GM12878 (cell line): ENCODE measurements around the gene CLNK. TPM values are rescaled to one million over a fixed set of nuclear protein-coding genes. Genes with fewer than 3 reads are reported as not detected.

Experiments
- ATAC-seq: fragments of 200-7000 bp; cut with Tn5 transposase; 3 replicates; pipeline ENCODE4 v1.9.1; 2020; ENCODE audit warnings: mild to moderate bottlenecking, moderate library complexity
- BruUV-seq: library from RNA; stranded (reverse); fragments of 400-500 nt; replicated peaks from 2 replicates; lab custom pipeline; 2021; lab: Mats Ljungman, UMichigan
- CTCF ChIA-PET: fragments of 300-600 bp; sonication (Branson Sonifier 250); formaldehyde crosslinking; extraction: SDS; loops from one replicate; lab custom pipeline; 2021; ENCODE audit warnings: inconsistent platforms; lab: Yijun Ruan, JAX
- POLR2A ChIA-PET: fragments of 350-600 bp; formaldehyde crosslinking; extraction: SDS; loops from one replicate; lab custom pipeline; 2021; ENCODE audit warnings: inconsistent platforms; lab: Charles Lee
- RAD21 ChIA-PET: fragments of 300-600 bp; sonication (Branson Sonifier 250); formaldehyde crosslinking; loops from one replicate; lab custom pipeline; 2023; ENCODE audit warnings: antibody characterized with exemption; ENCODE audit not compliant: unreplicated experiment; lab: Charles Lee
- SMC1A ChIA-PET: fragments of 300-600 bp; sonication (Branson Sonifier 250); formaldehyde crosslinking; loops from one replicate; lab custom pipeline; 2023; ENCODE audit not compliant: unreplicated experiment, uncharacterized antibody; lab: Charles Lee
- DNase-seq: peaks from one replicate; pipeline ENCODE4 v3.0.0-alpha.2; 2011; ENCODE audit warnings: low read depth, low spot score
- FAIRE-seq: peaks from 3 replicates; lab custom pipeline; 2011; peaks lifted over from hg19 to GRCh38; lab: Jason Lieb, UNC
- H2AFZ ChIP-seq: 2 replicates; pipeline ENCODE4 v1.6.0; 2011; ENCODE audit warnings: low read depth, low read length, control low read depth; ENCODE audit not compliant: control insufficient read depth
- H3K27ac ChIP-seq: 2 replicates; pipeline ENCODE4 v1.5.1; 2011; ENCODE audit warnings: control low read depth; ENCODE audit not compliant: control insufficient read depth, insufficient read depth
- H3K27me3 ChIP-seq, 2 experiments: replicated peaks in 1 of 2; 2 replicates each; pipeline versions ENCODE4 v1.6.0 to v1.6.1; 2011; ENCODE audit warnings: low read length in 1 of 2; ENCODE audit not compliant: control insufficient read depth in 2 of 2, insufficient read depth in 2 of 2
- H3K36me3 ChIP-seq, 2 experiments: 2 replicates each; pipeline ENCODE4 v1.5.1; 2011; ENCODE audit warnings: low read length in 1 of 2; ENCODE audit not compliant: control insufficient read depth in 2 of 2, insufficient read depth in 2 of 2
- H3K4me1 ChIP-seq: 2 replicates; pipeline ENCODE4 v1.6.1; 2011; ENCODE audit warnings: mild to moderate bottlenecking, low read length, moderate library complexity, mixed read lengths; ENCODE audit not compliant: control insufficient read depth, insufficient read depth
- H3K4me2 ChIP-seq: 2 replicates; pipeline ENCODE4 v1.6.0; 2011; ENCODE audit warnings: control low read depth; ENCODE audit not compliant: control insufficient read depth, insufficient read depth
- H3K4me3 ChIP-seq: fragments of 200-600 bp; sonication (generic); 2 replicates; pipeline ENCODE4 v1.5.1; 2016
- H3K79me2 ChIP-seq: 2 replicates; pipeline ENCODE4 v1.6.0; 2011; ENCODE audit warnings: low read length; ENCODE audit not compliant: control insufficient read depth, insufficient read depth
- H3K9ac ChIP-seq: 2 replicates; pipeline ENCODE4 v1.8.0; 2011; ENCODE audit warnings: low read length, control low read depth, mixed read lengths; ENCODE audit not compliant: control insufficient read depth, insufficient read depth
- H3K9me3 ChIP-seq: replicated peaks from 3 replicates; pipeline ENCODE4 v1.5.1; 2011; ENCODE audit warnings: mild to moderate bottlenecking, low read length; ENCODE audit not compliant: control insufficient read depth, insufficient read depth
- H4K20me1 ChIP-seq: 2 replicates; pipeline ENCODE4 v1.6.0; 2011; ENCODE audit not compliant: control insufficient read depth, insufficient read depth
- HCFC1 ChIP-seq: fragments of 150-350 bp; IDR thresholded peaks from 2 replicates; pipeline ENCODE4 v1.6.1; 2014; ENCODE audit warnings: low read length
- MEF2A ChIP-seq: IDR thresholded peaks from 2 replicates; pipeline ENCODE4 v1.6.1; 2011; ENCODE audit warnings: low read depth, mild to moderate bottlenecking, low read length, moderate library complexity; ENCODE audit not compliant: insufficient read depth
- MEF2B ChIP-seq: fragments of 450-650 bp; IDR thresholded peaks from 2 replicates; pipeline ENCODE4 v1.6.1; 2018; ENCODE audit warnings: mild to moderate bottlenecking, moderate library complexity; ENCODE audit not compliant: partially characterized antibody, poor library complexity, severe bottlenecking
- MYC ChIP-seq: IDR thresholded peaks from 2 replicates; pipeline ENCODE4 v1.6.1; 2011; ENCODE audit warnings: mild to moderate bottlenecking, low read length, moderate library complexity, inconsistent platforms; ENCODE audit not compliant: insufficient read depth, insufficient replicate concordance, insufficient read length, severe bottlenecking
- RCOR1 ChIP-seq: conservative IDR thresholded peaks from 2 replicates; pipeline ENCODE4 v1.6.1; 2012; ENCODE audit warnings: low read depth, low read length, improper control_type of control experiment
- SMAD1 ChIP-seq: fragments of 450-650 bp; IDR thresholded peaks from 2 replicates; pipeline ENCODE4 v1.6.1; 2018; ENCODE audit warnings: mild to moderate bottlenecking, low read depth; ENCODE audit not compliant: partially characterized antibody
- SMC3 ChIP-seq: IDR thresholded peaks from 2 replicates; pipeline ENCODE4 v1.6.1; 2011; ENCODE audit warnings: low read length, improper control_type of control experiment, borderline replicate concordance
- ZBTB11 ChIP-seq: fragments of 450-650 bp; formaldehyde crosslinking; IDR thresholded peaks from 2 replicates; pipeline ENCODE4 v1.5.0; 2022; ENCODE audit warnings: mild to moderate bottlenecking, missing genetic modification characterization
- ZNF274 ChIP-seq: IDR thresholded peaks from one replicate; pipeline ENCODE4 v1.8.0; 2011; ENCODE audit not compliant: insufficient read length, insufficient read depth
- ZNF592 ChIP-seq: fragments of 450-650 bp; IDR thresholded peaks from 2 replicates; pipeline ENCODE4 v1.6.1; 2017; ENCODE audit warnings: mild to moderate bottlenecking, moderate library complexity
- WGBS: methylation state at CpG from one replicate; pipeline ENCODE4 v1.1.6; 2016; ENCODE audit warnings: low lambda C conversion rate; ENCODE audit not compliant: insufficient replicate concordance, insufficient coverage; ENCODE audit errors: missing lambda C conversion rate; 5-methylcytosine and 5-hydroxymethylcytosine counted together
- in situ Hi-C: fragments of 300-500 bp; cut with MboI; formaldehyde crosslinking; loops from 9 replicates; pipeline ENCODE4 v1.14.3; 2018; ENCODE audit warnings: mixed read lengths
- intact Hi-C: fragments of 100-400 bp; cut with micrococcal nuclease; formaldehyde crosslinking; loops from one replicate; pipeline ENCODE4 v1.14.2; 2022; ENCODE audit not compliant: unreplicated experiment
- polyA plus RNA-seq, 11 experiments: library from polyadenylated mRNA; depleted of rRNA in 4 of 11; unstranded in 6 of 11; stranded (reverse) in 5 of 11; fragments of >200 nt; fragmentation: Nextera tagmentation in 4 of 11; fragmentation: Illumina TruSeq in 1 of 11; extraction: Ambion mirVana in 4 of 11; extraction: Trizol in 1 of 11; gene quantifications; 1 replicate in 1 of 11; 2 replicates in 10 of 11; pipeline versions ENCODE4 v1.2.1 to v1.2.3, GENCODE V29; 2011 to 2016; ENCODE audit warnings: inconsistent platforms in 2 of 11, missing spikeins in 2 of 11, low read depth in 1 of 11
- total RNA-seq, 4 experiments: library from RNA; depleted of rRNA in 3 of 4; stranded (reverse); fragments of >200 nt in 3 of 4; fragmentation: Illumina TruSeq in 1 of 4; extraction: Trizol in 1 of 4; gene quantifications; 2 replicates each; pipeline versions ENCODE4 v1.2.1 to v1.2.3, GENCODE V29; 2013 to 2021

The CLNK gene
- total and polyA plus RNA-seq, 10 of the 15 experiments (the other 5 are each of a cell fraction or from before 2014, with no cell fraction given) = 2.1 to 14.3 (median 2.7) TPM

- TF ChIP-seq ZNF592 = no peak
- no peak for TF ChIP-seq HCFC1
- no peak for TF ChIP-seq MYC
- no peak for TF ChIP-seq MEF2B
- TF ChIP-seq, all 136 proteins: peak for 0
These were observed 77.9 kb downstream of the CLNK start (continued) for GRCh38 chr4:10606483-10607155.

- Histone ChIP-seq H4K20me1 (no peaks in the 10 kb centered on the region), H3K27ac (no peak overlapping the region), H3K27me3 (no peaks in the 10 kb centered on the region), H3K9ac (no peak overlapping the region), H3K4me2 (no peak overlapping the region), H3K9me3 (no peaks in the 10 kb centered on the region), H3K36me3 (no peaks in the 10 kb centered on the region), H2AFZ (no peak overlapping the region), H3K79me2 (no peaks in the 10 kb centered on the region), H3K4me1 (no peaks in the 10 kb centered on the region), H3K4me3 (no peak overlapping the region)
- intact Hi-C loops = no loop called here
- POLR2A ChIA-PET = no interaction called here
- ATAC-seq (no peak), DNase-seq (no peak), FAIRE-seq (no peak)
- WGBS = 83% methylated on average over 5 of the region's 5 CpGs
- CTCF ChIA-PET = interaction anchor here (0.8 to 0.9 kb wide), 2 partner anchors 22 to 50 kb away, joined by 3 read pairs; no protein-coding TSS in a partner anchor
- in situ Hi-C loops = no loop called here
- SMC1A ChIA-PET = interaction anchor here (0.7 to 1.2 kb wide), 3 partner anchors 17 to 25 kb away, joined by 3 read pairs; no protein-coding TSS in a partner anchor
- RAD21 ChIA-PET = no interaction called here
- BruUV-seq = no TSS peak
- no peak for TF ChIP-seq MEF2A
- no peak for TF ChIP-seq SMAD1
- no peak for TF ChIP-seq SMC3
- TF ChIP-seq RCOR1 = no peak
- TF ChIP-seq ZBTB11 (CRISPR knock-in tag) = no peak
- no peak for TF ChIP-seq ZNF274
These were observed 78.7 kb downstream of the CLNK start for GRCh38 chr4:10605746-10606482.
